Hepatocyte (in vitro differentiated cells): ENCODE data around the gene LRRC73. TPM values are rescaled to one million over a fixed set of nuclear protein-coding genes. Genes with fewer than 3 reads are reported as not detected.

ENCODE experiments used
- DNase-seq: peaks from one replicate; pipeline ENCODE4 v3.0.0-alpha.2; 2016; ENCODE audit warnings: low spot score
- H2AFZ ChIP-seq: fragments of 200-600 bp; sonication (generic); 2 replicates; pipeline ENCODE4 v1.6.0; 2016; ENCODE audit warnings: antibody characterized with exemption, mild to moderate bottlenecking
- H3K27ac ChIP-seq: fragments of 200-600 bp; sonication (generic); 2 replicates; pipeline ENCODE4 v1.5.1; 2016; ENCODE audit warnings: mild to moderate bottlenecking
- H3K27me3 ChIP-seq: fragments of 200-600 bp; sonication (generic); 2 replicates; pipeline ENCODE4 v1.6.1; 2016
- H3K36me3 ChIP-seq: fragments of 200-600 bp; sonication (generic); replicated peaks from 2 replicates; pipeline ENCODE4 v1.5.1; 2016; ENCODE audit warnings: low read depth; ENCODE audit not compliant: insufficient read depth
- H3K4me1 ChIP-seq: fragments of 200-600 bp; sonication (generic); 2 replicates; pipeline ENCODE4 v1.5.1; 2016; ENCODE audit warnings: mild to moderate bottlenecking, moderate library complexity; ENCODE audit not compliant: insufficient read depth
- H3K4me2 ChIP-seq: fragments of 200-600 bp; sonication (generic); 2 replicates; pipeline ENCODE4 v1.6.0; 2016
- H3K4me3 ChIP-seq: fragments of 200-600 bp; sonication (generic); 2 replicates; pipeline ENCODE4 v1.5.1; 2016; ENCODE audit warnings: mild to moderate bottlenecking
- H3K79me2 ChIP-seq: fragments of 200-600 bp; sonication (generic); 2 replicates; pipeline ENCODE4 v1.6.0; 2017; ENCODE audit warnings: mild to moderate bottlenecking
- H3K9me2 ChIP-seq: fragments of 200-600 bp; sonication (generic); replicated peaks from 2 replicates; pipeline ENCODE4 v1.6.0; 2017; ENCODE audit warnings: mild to moderate bottlenecking; ENCODE audit not compliant: insufficient read depth
- H3K9me3 ChIP-seq: fragments of 200-600 bp; sonication (generic); 2 replicates; pipeline ENCODE4 v1.5.1; 2016; ENCODE audit warnings: low read depth, mild to moderate bottlenecking
- H4K20me1 ChIP-seq: fragments of 200-600 bp; sonication (generic); 2 replicates; pipeline ENCODE4 v1.6.0; 2016; ENCODE audit warnings: mild to moderate bottlenecking; ENCODE audit not compliant: insufficient read depth, poor library complexity, severe bottlenecking
- CTCF ChIP-seq: fragments of 200-600 bp; sonication (generic); IDR thresholded peaks from 2 replicates; pipeline ENCODE4 v1.5.1; 2016; ENCODE audit warnings: antibody characterized with exemption, mild to moderate bottlenecking; ENCODE audit not compliant: poor library complexity
- EZH2 ChIP-seq: fragments of 200-600 bp; sonication (generic); IDR thresholded peaks from 2 replicates; pipeline ENCODE4 v1.6.1; 2016; ENCODE audit warnings: antibody characterized with exemption, mild to moderate bottlenecking, borderline replicate concordance
- EZH2phosphoT487 ChIP-seq: fragments of 200-600 bp; sonication (generic); IDR thresholded peaks from one replicate; pipeline ENCODE4 v1.6.1; 2018; ENCODE audit warnings: antibody characterized with exemption, mild to moderate bottlenecking, low read depth, moderate library complexity; ENCODE audit not compliant: unreplicated experiment, severe bottlenecking
- WGBS: methylation state at CpG from one replicate; pipeline ENCODE4 v1.1.6; 2016; ENCODE audit warnings: low lambda C conversion rate; ENCODE audit errors: missing lambda C conversion rate; 5-methylcytosine and 5-hydroxymethylcytosine counted together
- polyA plus RNA-seq: library from polyadenylated mRNA; unstranded; fragments of >200 nt; fragmentation: Nextera tagmentation; extraction: Ambion mirVana; gene quantifications from 2 replicates; pipeline ENCODE4 v1.2.1, GENCODE V29; 2016
- total RNA-seq: library from RNA; depleted of rRNA; stranded (reverse); fragments of >200 nt; gene quantifications from 2 replicates; pipeline ENCODE4 v1.2.3, GENCODE V29; 2014

LRRC73 gene
- total and polyA plus RNA-seq, 2 experiments from 2014 or later, result 0.22 TPM; not detected in 1

- Histone ChIP-seq H3K27me3 (no peaks in the 10 kb centered on the region), H3K9me2 (no peaks in the 10 kb centered on the region), H3K36me3 (no peaks in the 10 kb centered on the region), H4K20me1 (peaks cover 39% of the 10 kb centered on the region), H3K9me3 (no peaks in the 10 kb centered on the region), H3K79me2 (peaks cover 57% of the 10 kb centered on the region), H3K4me2 (no peak overlapping the region), H3K4me3 (no peak overlapping the region), H3K4me1 (peaks cover 24% of the 10 kb centered on the region), H3K27ac (no peak overlapping the region), H2AFZ (no peak overlapping the region)
- WGBS, result 84% methylated on average over 12 of the region's 12 CpGs
- DNase-seq, result no peak
- TF ChIP-seq CTCF (no peak), EZH2phosphoT487 (no peak), EZH2 (no peak)
Measured at GRCh38 chr6:43489277-43490072, 20.7 kb downstream of the LRRC73 start.

GRCh38 chr6:43488667-43489276, 21.4 kb downstream of the LRRC73 start:
- peaks cover 39% of the 10 kb centered on the region for H4K20me1 ChIP-seq
- 67% methylated on average over 3 of the region's 4 CpGs for WGBS
- H3K79me2 ChIP-seq, result peaks cover 64% of the 10 kb centered on the region
- no peaks in the 10 kb centered on the region for H3K9me2 ChIP-seq
- no peaks in the 10 kb centered on the region for H3K36me3 ChIP-seq
- H3K9me3 ChIP-seq, result no peaks in the 10 kb centered on the region
- no peaks in the 10 kb centered on the region for H3K27me3 ChIP-seq
- peaks cover 23% of the 10 kb centered on the region for H3K4me1 ChIP-seq
- no peak overlapping the region for H3K27ac ChIP-seq
- TF ChIP-seq EZH2 (no peak), EZH2phosphoT487 (no peak), CTCF (no peak)
- no peak overlapping the region for H2AFZ ChIP-seq
- no peak for DNase-seq
- H3K4me3 ChIP-seq, result no peak overlapping the region
- no peak overlapping the region for H3K4me2 ChIP-seq

GRCh38 chr6:43481591-43482236, 28.4 kb downstream of the LRRC73 start:
- Histone ChIP-seq H3K4me1 (peaks cover 22% of the 10 kb centered on the region), H4K20me1 (peaks cover 8% of the 10 kb centered on the region), H3K4me2 (no peak overlapping the region)

More at GRCh38 chr6:43481591-43482236, 28.4 kb downstream of the LRRC73 start:
- Histone ChIP-seq H3K9me3 (no peaks in the 10 kb centered on the region), H3K27me3 (no peaks in the 10 kb centered on the region), H3K79me2 (peaks cover 90% of the 10 kb centered on the region), H2AFZ (no peak overlapping the region), H3K36me3 (no peaks in the 10 kb centered on the region), H3K27ac (peak overlapping the region; percentile 44), H3K4me3 (no peak overlapping the region), H3K9me2 (no peaks in the 10 kb centered on the region)
- no peak for DNase-seq
- TF ChIP-seq CTCF (no peak), EZH2 (no peak), EZH2phosphoT487 (no peak)
- 72% methylated on average over 11 of the region's 11 CpGs for WGBS
